A549 (cell line): ENCODE data around the gene SUFU. TPM values are rescaled to one million over a fixed set of nuclear protein-coding genes. Genes with fewer than 3 reads are reported as not detected.

Experiments
- ATAC-seq, 2 experiments: fragments of 200-7000 bp in 1 of 2; fragments of >200 bp in 1 of 2; cut with Nextera tagmentation in 1 of 2; cut with Tn5 transposase in 1 of 2; 3 replicates each; pipeline versions ENCODE4 v1.8.0 to v1.9.1; 2018 to 2020; ENCODE audit warnings: mild to moderate bottlenecking in 1 of 2, moderate library complexity in 1 of 2
- CTCF ChIA-PET: fragments of 300-600 bp; sonication (Branson Sonifier 250); formaldehyde crosslinking; extraction: SDS; loops from one replicate; lab custom pipeline; 2021; ENCODE audit warnings: antibody characterized with exemption, inconsistent platforms; lab: Yijun Ruan, JAX
- POLR2A ChIA-PET: fragments of 350-600 bp; formaldehyde crosslinking; extraction: SDS; loops from one replicate; lab custom pipeline; 2021; ENCODE audit warnings: antibody characterized with exemption, inconsistent platforms; lab: Yijun Ruan, JAX
- DNase-seq, 2 experiments: peaks; one replicate each; pipeline versions ENCODE4 v3.0.0 to v3.0.0-alpha.2; 2011 to 2016; ENCODE audit warnings: low read depth in 1 of 2, low spot score in 1 of 2
- FAIRE-seq: peaks from 2 replicates; lab custom pipeline; 2011; peaks lifted over from hg19 to GRCh38; lab: Jason Lieb, UNC
- H3K27ac ChIP-seq, 2 experiments: fragments of >200 bp; sonication (Bioruptor Twin); formaldehyde crosslinking; 3 replicates each; pipeline ENCODE4 v1.5.1; 2016 to 2017
- H3K4me1 ChIP-seq: fragments of >200 bp; sonication (Bioruptor Twin); formaldehyde crosslinking; 3 replicates; pipeline ENCODE4 v1.6.1; 2016
- H3K4me2 ChIP-seq: fragments of >200 bp; sonication (Bioruptor Twin); formaldehyde crosslinking; 3 replicates; pipeline ENCODE4 v1.6.1; 2016
- H3K4me3 ChIP-seq: fragments of >200 bp; sonication (Bioruptor Twin); formaldehyde crosslinking; 3 replicates; pipeline ENCODE4 v1.5.1; 2016
- H3K9me3 ChIP-seq: fragments of >200 bp; sonication (Bioruptor Twin); formaldehyde crosslinking; 3 replicates; pipeline ENCODE4 v1.6.1; 2016
- BHLHE40 ChIP-seq: IDR thresholded peaks from 2 replicates; pipeline ENCODE4 v1.6.1; 2012; ENCODE audit warnings: low read depth, low read length, inconsistent platforms
- CBX8 ChIP-seq: fragments of 200-600 bp; sonication (generic); IDR thresholded peaks from 2 replicates; pipeline ENCODE4 v1.6.1; 2016
- CHD2 ChIP-seq: fragments of 150-350 bp; IDR thresholded peaks from 2 replicates; pipeline ENCODE4 v1.6.1; 2014; ENCODE audit warnings: low read length; ENCODE audit not compliant: partially characterized antibody
- ESRRA ChIP-seq: fragments of 150-350 bp; IDR thresholded peaks from 2 replicates; pipeline ENCODE4 v1.6.1; 2014; ENCODE audit warnings: mild to moderate bottlenecking, low read length, borderline replicate concordance
- FOSB ChIP-seq: fragments of 250-450 bp; sonication (Bioruptor Pico); IDR thresholded peaks from 2 replicates; pipeline ENCODE4 v1.5.0; 2020; ENCODE audit warnings: mild to moderate bottlenecking, moderate library complexity
- FOSL2 ChIP-seq, 2 experiments: fragments of 450-650 bp in 1 of 2; fragments of >200 bp in 1 of 2; sonication (Bioruptor Twin) in 1 of 2; formaldehyde crosslinking; IDR thresholded peaks; 2 replicates each; pipeline versions ENCODE4 v1.5.0 to v1.6.1; 2016 to 2020; ENCODE audit warnings: mild to moderate bottlenecking in 1 of 2, moderate library complexity in 1 of 2
- FOXS1 ChIP-seq: fragments of 250-450 bp; sonication (Bioruptor Pico); IDR thresholded peaks from 2 replicates; pipeline ENCODE4 v1.5.0; 2020; ENCODE audit warnings: mild to moderate bottlenecking, moderate library complexity
- HDAC2 ChIP-seq: fragments of 200-600 bp; sonication (generic); IDR thresholded peaks from 2 replicates; pipeline ENCODE4 v1.6.1; 2016
- HOXB5 ChIP-seq: fragments of 250-450 bp; sonication (Bioruptor Pico); IDR thresholded peaks from 2 replicates; pipeline ENCODE4 v1.5.0; 2020; ENCODE audit warnings: mild to moderate bottlenecking, moderate library complexity
- KDM5A ChIP-seq: fragments of 200-600 bp; sonication (generic); IDR thresholded peaks from 2 replicates; pipeline ENCODE4 v1.6.1; 2016; ENCODE audit warnings: antibody characterized with exemption, mild to moderate bottlenecking
- MAFK ChIP-seq: fragments of 450-650 bp; IDR thresholded peaks from 2 replicates; pipeline ENCODE4 v1.6.1; 2014; ENCODE audit not compliant: partially characterized antibody
- MAZ ChIP-seq: fragments of 150-350 bp; IDR thresholded peaks from 2 replicates; pipeline ENCODE4 v1.6.1; 2014; ENCODE audit warnings: antibody characterized with exemption, low read depth, low read length, borderline replicate concordance
- PHF8 ChIP-seq: fragments of 200-600 bp; sonication (generic); IDR thresholded peaks from 2 replicates; pipeline ENCODE4 v1.6.1; 2016; ENCODE audit warnings: low read depth, mild to moderate bottlenecking, antibody characterized with exemption, moderate library complexity, borderline replicate concordance
- POLR2A ChIP-seq: IDR thresholded peaks from 2 replicates; pipeline ENCODE4 v1.6.1; 2012; ENCODE audit warnings: mild to moderate bottlenecking, low read length
- POLR2AphosphoS2 ChIP-seq: conservative IDR thresholded peaks from 2 replicates; pipeline ENCODE4 v1.6.1; 2012; ENCODE audit warnings: low read length, improper control_type of control experiment, inconsistent platforms
- RFX5 ChIP-seq: fragments of 450-650 bp; IDR thresholded peaks from 2 replicates; pipeline ENCODE4 v1.7.1; 2014; ENCODE audit warnings: antibody characterized with exemption, mild to moderate bottlenecking, moderate library complexity
- RNF2 ChIP-seq: fragments of 200-600 bp; sonication (generic); IDR thresholded peaks from 2 replicates; pipeline ENCODE4 v1.6.1; 2016; ENCODE audit warnings: low read depth, mild to moderate bottlenecking, antibody characterized with exemption, moderate library complexity, borderline replicate concordance
- ZC3H11A ChIP-seq: fragments of 450-650 bp; IDR thresholded peaks from 2 replicates; pipeline ENCODE4 v1.6.1; 2014; ENCODE audit warnings: antibody characterized with exemption, mild to moderate bottlenecking
- ZFP36 ChIP-seq: fragments of 450-650 bp; IDR thresholded peaks from 2 replicates; pipeline ENCODE4 v1.6.1; 2014; ENCODE audit warnings: borderline replicate concordance; ENCODE audit not compliant: partially characterized antibody
- ZSCAN20 ChIP-seq: fragments of 250-450 bp; sonication (Bioruptor Pico); IDR thresholded peaks from 2 replicates; pipeline ENCODE4 v1.8.0; 2022; ENCODE audit warnings: mild to moderate bottlenecking, moderate library complexity
- WGBS: methylation state at CpG from one replicate; pipeline ENCODE4 v1.1.6; 2017; ENCODE audit errors: missing lambda C conversion rate; 5-methylcytosine and 5-hydroxymethylcytosine counted together
- polyA plus RNA-seq, 4 experiments: library from polyadenylated mRNA; depleted of rRNA in 3 of 4; stranded (reverse); fragments of >200 nt; fragmentation: RNase III in 1 of 4; extraction: RNeasy Plus Mini Kit Qiagen cat#74134 plus additional on column Dnase treatment in 1 of 4; gene quantifications; 2 replicates in 3 of 4; 3 replicates in 1 of 4; pipeline ENCODE4 v1.2.3, GENCODE V29; 2011 to 2017
- TF ChIP-seq, protein P1 (sequence below): fragments of 200-600 bp; sonication (generic); IDR thresholded peaks from 2 replicates; pipeline ENCODE4 v1.6.1; 2016; ENCODE audit warnings: antibody characterized with exemption, mild to moderate bottlenecking, moderate library complexity
- TF ChIP-seq, protein P2 (sequence below): fragments of 150-350 bp; IDR thresholded peaks from 2 replicates; pipeline ENCODE4 v1.6.1; 2014; ENCODE audit warnings: low read depth, mild to moderate bottlenecking, low read length

SUFU gene
- polyA plus RNA-seq, 2 of the 4 experiments (the other 2 are of a cell fraction) = 3.7 to 5.5 TPM

DNA sequence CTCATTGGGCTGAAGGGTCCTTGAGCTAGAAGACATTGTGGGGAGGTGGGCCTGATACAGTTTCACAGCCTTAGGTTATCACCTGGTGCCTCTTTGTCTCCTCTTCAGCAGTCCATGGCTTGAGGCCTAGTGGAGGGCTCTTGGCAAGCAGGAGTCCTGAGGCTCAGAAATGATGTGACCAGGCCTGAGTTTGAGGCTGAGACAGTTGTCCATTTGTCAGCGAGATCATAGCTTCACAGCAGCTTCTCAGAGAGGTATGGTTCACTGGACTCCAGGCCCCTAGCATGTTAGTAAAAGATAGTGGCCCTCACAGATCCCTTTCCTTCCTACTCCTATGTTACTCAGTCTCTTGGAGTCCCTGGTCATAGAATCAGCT lies 19.1 kb downstream of the SUFU start:
- Histone ChIP-seq H3K27ac (no peak overlapping the region), H3K4me2 (no peak overlapping the region), H3K4me3 (no peak overlapping the region), H3K9me3 (no peaks in the 10 kb centered on the region), H3K4me1 (no peaks in the 10 kb centered on the region)
- no peak for FAIRE-seq
- WGBS = 75% methylated on average over 1 of the region's 1 CpG
- ATAC-seq = no peak
- TF ChIP-seq RNF2 (no peak), POLR2A (no peak), FOXS1 (CRISPR knock-in tag) (no peak), BHLHE40 (no peak), HOXB5 (CRISPR knock-in tag) (no peak), ZC3H11A (no peak), FOSB (CRISPR knock-in tag) (no peak), CHD2 (no peak), RFX5 (no peak), CBX8 (no peak), ESRRA (no peak), POLR2AphosphoS2 (no peak), ZSCAN20 (no peak), MAFK (no peak)
- ChIA-PET CTCF (interaction anchor here (0.8 to 4.4 kb wide), 7 partner anchors 10 to 123 kb away, joined by 3 to 22 read pairs (median 3); partner anchors contain the start of genes ACTR1A and SUFU), POLR2A (no interaction called here)
- DNase-seq = no peak

DNA sequence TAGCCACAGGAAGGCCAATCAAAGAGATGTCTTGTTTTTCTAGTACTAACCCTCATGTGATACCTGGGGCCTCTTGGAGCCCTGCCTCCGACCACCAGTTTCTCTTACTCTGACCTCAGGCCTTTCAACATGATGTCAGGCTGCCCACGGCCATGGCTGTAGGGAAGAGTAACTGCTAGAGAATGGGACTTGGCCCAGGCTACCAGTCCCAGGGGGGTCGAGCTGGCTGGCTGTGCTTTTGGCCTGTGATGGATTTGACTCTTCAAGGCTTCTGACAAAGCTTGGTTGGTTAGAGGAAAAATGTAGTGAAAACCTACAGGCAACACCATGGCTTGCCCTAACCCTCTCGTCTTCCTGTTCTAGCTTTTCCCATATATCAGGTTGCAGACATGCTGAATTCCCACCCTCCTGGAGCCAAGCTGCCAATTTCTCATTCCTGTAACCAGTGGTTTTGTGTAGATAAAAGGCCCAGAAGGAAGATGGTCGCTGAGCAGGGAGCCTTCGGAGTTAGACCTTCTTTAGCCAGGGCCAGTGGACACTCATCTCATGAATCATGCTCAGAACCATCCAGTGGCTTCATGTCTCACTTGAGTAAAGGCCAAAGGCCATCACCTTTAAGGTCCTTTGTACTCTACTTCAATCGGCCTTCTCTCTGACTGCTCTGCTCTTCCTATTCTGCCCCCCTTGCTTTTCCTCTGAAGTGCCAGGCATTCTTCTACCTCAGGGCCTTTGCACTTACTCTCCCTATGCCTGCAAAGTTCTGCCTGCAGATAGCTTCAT lies 19.7 kb downstream of the SUFU start:
- Histone ChIP-seq H3K27ac (no peak overlapping the region), H3K4me1 (no peaks in the 10 kb centered on the region), H3K4me2 (no peak overlapping the region), H3K4me3 (no peak overlapping the region), H3K9me3 (no peaks in the 10 kb centered on the region)
- TF ChIP-seq KDM5A (no peak), ZSCAN20 (no peak), HDAC2 (no peak), CHD2 (no peak), PHF8 (no peak), MAZ (no peak), FOSL2 (IDR thresholded peaks at IDR 0.05) (no peak), FOSL2 (CRISPR knock-in tag; IDR thresholded peaks at IDR 0.05) (no peak)
- TF ChIP-seq, protein P1, sequence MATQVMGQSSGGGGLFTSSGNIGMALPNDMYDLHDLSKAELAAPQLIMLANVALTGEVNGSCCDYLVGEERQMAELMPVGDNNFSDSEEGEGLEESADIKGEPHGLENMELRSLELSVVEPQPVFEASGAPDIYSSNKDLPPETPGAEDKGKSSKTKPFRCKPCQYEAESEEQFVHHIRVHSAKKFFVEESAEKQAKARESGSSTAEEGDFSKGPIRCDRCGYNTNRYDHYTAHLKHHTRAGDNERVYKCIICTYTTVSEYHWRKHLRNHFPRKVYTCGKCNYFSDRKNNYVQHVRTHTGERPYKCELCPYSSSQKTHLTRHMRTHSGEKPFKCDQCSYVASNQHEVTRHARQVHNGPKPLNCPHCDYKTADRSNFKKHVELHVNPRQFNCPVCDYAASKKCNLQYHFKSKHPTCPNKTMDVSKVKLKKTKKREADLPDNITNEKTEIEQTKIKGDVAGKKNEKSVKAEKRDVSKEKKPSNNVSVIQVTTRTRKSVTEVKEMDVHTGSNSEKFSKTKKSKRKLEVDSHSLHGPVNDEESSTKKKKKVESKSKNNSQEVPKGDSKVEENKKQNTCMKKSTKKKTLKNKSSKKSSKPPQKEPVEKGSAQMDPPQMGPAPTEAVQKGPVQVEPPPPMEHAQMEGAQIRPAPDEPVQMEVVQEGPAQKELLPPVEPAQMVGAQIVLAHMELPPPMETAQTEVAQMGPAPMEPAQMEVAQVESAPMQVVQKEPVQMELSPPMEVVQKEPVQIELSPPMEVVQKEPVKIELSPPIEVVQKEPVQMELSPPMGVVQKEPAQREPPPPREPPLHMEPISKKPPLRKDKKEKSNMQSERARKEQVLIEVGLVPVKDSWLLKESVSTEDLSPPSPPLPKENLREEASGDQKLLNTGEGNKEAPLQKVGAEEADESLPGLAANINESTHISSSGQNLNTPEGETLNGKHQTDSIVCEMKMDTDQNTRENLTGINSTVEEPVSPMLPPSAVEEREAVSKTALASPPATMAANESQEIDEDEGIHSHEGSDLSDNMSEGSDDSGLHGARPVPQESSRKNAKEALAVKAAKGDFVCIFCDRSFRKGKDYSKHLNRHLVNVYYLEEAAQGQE = no peak
- no peak for ATAC-seq
- ChIA-PET POLR2A (no interaction called here), CTCF (interaction anchor here (0.8 to 4.4 kb wide), 6 partner anchors 15 to 123 kb away, joined by 3 to 22 read pairs (median 4); partner anchors contain the start of genes ACTR1A and SUFU)
- WGBS = 85% methylated on average over 7 of the region's 7 CpGs
- DNase-seq = no peak
- no peak for FAIRE-seq

DNA sequence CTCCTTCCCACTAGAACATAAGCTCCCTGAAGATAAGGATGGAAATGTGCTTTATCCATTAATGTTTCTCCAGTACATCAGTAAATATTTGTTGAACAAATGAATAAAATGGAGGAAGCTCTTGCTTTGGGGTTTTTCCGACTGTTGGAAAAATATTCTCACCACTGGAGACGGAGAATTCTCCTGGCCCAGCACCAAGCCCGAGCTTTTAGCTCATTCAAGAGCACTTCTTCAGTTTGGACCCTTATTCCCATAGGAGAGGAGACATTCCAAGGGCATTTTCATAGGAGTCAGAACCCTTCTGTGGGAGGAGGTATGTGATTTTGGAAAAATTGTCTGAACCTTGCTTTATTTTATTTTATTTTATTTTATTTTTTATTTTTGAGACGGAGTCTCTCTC lies 21.0 kb downstream of the SUFU start:
- Histone ChIP-seq H3K4me2 (no peak overlapping the region), H3K9me3 (no peaks in the 10 kb centered on the region), H3K4me1 (no peaks in the 10 kb centered on the region), H3K27ac (no peak overlapping the region), H3K4me3 (no peak overlapping the region)
- 81% methylated on average over 4 of the region's 4 CpGs for WGBS
- ChIA-PET POLR2A (no interaction called here), CTCF (interaction anchor here (0.6 to 4.4 kb wide), 6 partner anchors 21 to 317 kb away, joined by 3 to 22 read pairs (median 3); partner anchors contain the start of genes ACTR1A and SUFU)
- FAIRE-seq (no peak), ATAC-seq (no peak), DNase-seq (no peak)
- TF ChIP-seq, protein P2, sequence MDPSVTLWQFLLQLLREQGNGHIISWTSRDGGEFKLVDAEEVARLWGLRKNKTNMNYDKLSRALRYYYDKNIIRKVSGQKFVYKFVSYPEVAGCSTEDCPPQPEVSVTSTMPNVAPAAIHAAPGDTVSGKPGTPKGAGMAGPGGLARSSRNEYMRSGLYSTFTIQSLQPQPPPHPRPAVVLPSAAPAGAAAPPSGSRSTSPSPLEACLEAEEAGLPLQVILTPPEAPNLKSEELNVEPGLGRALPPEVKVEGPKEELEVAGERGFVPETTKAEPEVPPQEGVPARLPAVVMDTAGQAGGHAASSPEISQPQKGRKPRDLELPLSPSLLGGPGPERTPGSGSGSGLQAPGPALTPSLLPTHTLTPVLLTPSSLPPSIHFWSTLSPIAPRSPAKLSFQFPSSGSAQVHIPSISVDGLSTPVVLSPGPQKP = no peak
- TF ChIP-seq ZFP36 (no peak), FOSL2 (IDR thresholded peaks at IDR 0.05) (no peak), FOSL2 (CRISPR knock-in tag; IDR thresholded peaks at IDR 0.05) (no peak), HDAC2 (no peak)
